Bronchial epithelial cell (primary cell): ENCODE data around the gene YY1. TPM values are rescaled to one million over a fixed set of nuclear protein-coding genes. Genes with fewer than 3 reads are reported as not detected.

Source experiments
- DNase-seq: peaks from one replicate; pipeline ENCODE4 v3.0.0-alpha.2; 2010; ENCODE audit warnings: low read depth
- FAIRE-seq: peaks from 2 replicates; lab custom pipeline; 2011; peaks lifted over from hg19 to GRCh38; lab: Jason Lieb, UNC
- H3K27me3 ChIP-seq: 2 replicates; pipeline ENCODE4 v1.5.1; 2011; ENCODE audit warnings: low read length; ENCODE audit not compliant: control insufficient read depth, insufficient read depth
- H3K36me3 ChIP-seq: 2 replicates; pipeline ENCODE4 v1.5.1; 2011; ENCODE audit warnings: low read length; ENCODE audit not compliant: control insufficient read depth, insufficient read depth
- H3K4me3 ChIP-seq: 2 replicates; pipeline ENCODE4 v1.5.1; 2011; ENCODE audit warnings: mild to moderate bottlenecking, low read depth, low read length, control low read depth
- CTCF ChIP-seq: IDR thresholded peaks from 2 replicates; pipeline ENCODE4 v1.5.1; 2011; ENCODE audit warnings: mild to moderate bottlenecking, moderate library complexity, low read length, control low read depth, inconsistent platforms; ENCODE audit not compliant: insufficient read depth, severe bottlenecking
- total RNA-seq: library from RNA; depleted of rRNA; stranded (reverse); fragments of >200 nt; gene quantifications from 2 replicates; pipeline ENCODE4 v1.2.1, GENCODE V29; 2014

YY1 gene
- total RNA-seq, 1 donor from 2014 or later, result 50.5 TPM

- no peak overlapping the region for H3K4me3 ChIP-seq
- TF ChIP-seq CTCF, result no peak
- FAIRE-seq (no peak), DNase-seq (no peak)
- H3K36me3 ChIP-seq, result peaks cover 2% of the 10 kb centered on the region
- H3K27me3 ChIP-seq, result no peaks in the 10 kb centered on the region
These were observed 35.3 kb downstream of the YY1 start for GRCh38 chr14:100274250-100274649.

GRCh38 chr14:100275214-100275613 is 36.3 kb downstream of the YY1 start:
- FAIRE-seq (no peak), DNase-seq (no peak)
- TF ChIP-seq CTCF, result no peak
- H3K36me3 ChIP-seq, result peaks cover 4% of the 10 kb centered on the region
- no peak overlapping the region for H3K4me3 ChIP-seq
- H3K27me3 ChIP-seq, result no peaks in the 10 kb centered on the region

- TF ChIP-seq CTCF, result peak; percentile 12
- H3K4me3 ChIP-seq, result no peak overlapping the region
- H3K36me3 ChIP-seq, result peaks cover 4% of the 10 kb centered on the region
- DNase-seq, result peak; percentile 57
- no peak for FAIRE-seq
- H3K27me3 ChIP-seq, result no peaks in the 10 kb centered on the region
These were observed 39.8 kb downstream of the YY1 start for GRCh38 chr14:100278702-100279101.

- no peak for TF ChIP-seq CTCF
- no peak overlapping the region for H3K4me3 ChIP-seq
- peaks cover 4% of the 10 kb centered on the region for H3K36me3 ChIP-seq
- no peak for FAIRE-seq
- no peak for DNase-seq
- H3K27me3 ChIP-seq, result no peaks in the 10 kb centered on the region
These were observed 40.2 kb downstream of the YY1 start for GRCh38 chr14:100279133-100279532.

- H3K4me3 ChIP-seq, result no peak overlapping the region
- FAIRE-seq, result no peak
- no peak for DNase-seq
- H3K36me3 ChIP-seq, result peaks cover 4% of the 10 kb centered on the region
- TF ChIP-seq CTCF, result no peak
- H3K27me3 ChIP-seq, result no peaks in the 10 kb centered on the region
These were observed 40.6 kb downstream of the YY1 start for GRCh38 chr14:100279563-100279962.

- Histone ChIP-seq H3K4me3 (no peak overlapping the region), H3K36me3 (peaks cover 2% of the 10 kb centered on the region), H3K27me3 (no peaks in the 10 kb centered on the region)
- FAIRE-seq, result no peak
- TF ChIP-seq CTCF, result no peak
- DNase-seq, result peak; percentile 26
These were observed 42.5 kb downstream of the YY1 start for GRCh38 chr14:100281286-100282082.
